ENCODE data around the gene NFATC1. TPM values are rescaled to one million over a fixed set of nuclear protein-coding genes. Genes with fewer than 3 reads are reported as not detected.

The NFATC1 gene
- total RNA-seq, 4 donors from 2014 or later = 5.3 to 19.1 (median 11.8) TPM

GRCh38 chr18:79553154-79553553, 157.4 kb downstream of the NFATC1 start:
- intact Hi-C loops (cut with DNase I; ENCODE audit: low total_unique reads) (no loop called here), in situ Hi-C loops (cut with MboI; ENCODE audit: low pct_ligation_motif_present in 1 of 4, low pct_unique_long_range_greater_than_20kb in 1 of 4, low sequenced_read_pairs in 3 of 4) (no loop called here)
- peaks cover under 1% of the 10 kb centered on the region for H3K27me3 ChIP-seq
- DNase-seq = no peak
- H3K36me3 ChIP-seq = no peaks in the 10 kb centered on the region
- H3K4me1 ChIP-seq = no peaks in the 10 kb centered on the region
- H3K9me3 ChIP-seq = no peaks in the 10 kb centered on the region
- 76% methylated on average over 23 of the region's 24 CpGs; no CpG with 5 or more reads in 1 of the 2 donors for WGBS, 2 donors (ENCODE audit: low coverage in 1 of 2)
- H3K27ac ChIP-seq = no peak overlapping the region
- TF ChIP-seq POLR2AphosphoS5 (IDR thresholded peaks at IDR 0.05) (no peak), CTCF (IDR thresholded peaks at IDR 0.05) (no peak)
- H3K4me3 ChIP-seq = no peak overlapping the region

DNA sequence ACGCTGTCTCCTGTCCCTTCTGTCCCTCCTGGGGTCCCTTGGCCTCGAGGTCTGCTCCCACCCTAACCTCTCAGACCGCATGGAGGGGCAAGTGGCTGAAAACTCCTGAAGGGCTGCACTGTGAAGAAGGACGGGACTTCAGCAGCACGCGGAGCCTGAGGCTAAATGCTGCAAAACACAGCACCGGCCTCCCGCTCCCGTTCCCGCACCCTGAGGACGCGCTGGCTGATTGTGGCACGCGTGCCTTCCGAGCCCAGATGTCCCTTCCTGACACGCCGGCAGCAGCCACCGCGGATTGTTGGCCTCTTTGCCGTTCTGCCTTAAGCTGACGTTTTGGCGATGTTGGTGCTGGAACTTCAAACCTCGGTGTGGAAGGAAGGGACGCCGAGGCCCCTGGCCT, 158.0 kb downstream of the NFATC1 start:
- Histone ChIP-seq H3K27me3 (no peaks in the 10 kb centered on the region), H3K36me3 (no peaks in the 10 kb centered on the region), H3K9me3 (no peaks in the 10 kb centered on the region), H3K4me3 (no peak overlapping the region), H3K4me1 (no peaks in the 10 kb centered on the region), H3K27ac (no peak overlapping the region)
- intact Hi-C loops (cut with DNase I; ENCODE audit: low total_unique reads) = no loop called here
- DNase-seq = no peak
- TF ChIP-seq POLR2A (IDR thresholded peaks at IDR 0.05) (no peak), POLR2AphosphoS5 (IDR thresholded peaks at IDR 0.05) (no peak), CTCF (IDR thresholded peaks at IDR 0.05) (no peak), EP300 (IDR thresholded peaks at IDR 0.05; ENCODE audit: low read depth) (no peak)
- in situ Hi-C loops (cut with MboI; ENCODE audit: low pct_ligation_motif_present in 1 of 4, low pct_unique_long_range_greater_than_20kb in 1 of 4, low sequenced_read_pairs in 3 of 4) = no loop called here
- 91 to 94% methylated on average over 10 to 25 of the region's 25 CpGs for WGBS, 2 donors (ENCODE audit: low coverage in 1 of 2)

GRCh38 chr18:79554321-79554720, 158.6 kb downstream of the NFATC1 start:
- no peak for TF ChIP-seq POLR2AphosphoS5 (IDR thresholded peaks at IDR 0.05)
- TF ChIP-seq EP300 (IDR thresholded peaks at IDR 0.05; ENCODE audit: low read depth) = no peak
- TF ChIP-seq POLR2A (IDR thresholded peaks at IDR 0.05) = no peak
- no peak for TF ChIP-seq CTCF (IDR thresholded peaks at IDR 0.05)
- no peak overlapping the region for H3K4me3 ChIP-seq
- in situ Hi-C loops (cut with MboI; ENCODE audit: low pct_ligation_motif_present in 1 of 4, low pct_unique_long_range_greater_than_20kb in 1 of 4, low sequenced_read_pairs in 3 of 4) = no loop called here
- H3K36me3 ChIP-seq = no peaks in the 10 kb centered on the region
- H3K27ac ChIP-seq = no peak overlapping the region
- no peaks in the 10 kb centered on the region for H3K9me3 ChIP-seq
- no peaks in the 10 kb centered on the region for H3K4me1 ChIP-seq
- DNase-seq = no peak
- 89% methylated on average over 13 of the region's 13 CpGs; no CpG with 5 or more reads in 1 of the 2 donors for WGBS, 2 donors (ENCODE audit: low coverage in 1 of 2)
- no peaks in the 10 kb centered on the region for H3K27me3 ChIP-seq
- intact Hi-C loops (cut with DNase I; ENCODE audit: low total_unique reads) = no loop called here

- H3K27ac ChIP-seq = no peak overlapping the region
- H3K4me3 ChIP-seq = no peak overlapping the region
- no peaks in the 10 kb centered on the region for H3K36me3 ChIP-seq
- no peak for DNase-seq
- 86% methylated on average over 25 of the region's 30 CpGs; no CpG with 5 or more reads in 1 of the 2 donors for WGBS, 2 donors (ENCODE audit: low coverage in 1 of 2)
- H3K4me1 ChIP-seq = no peaks in the 10 kb centered on the region
- H3K9me3 ChIP-seq = no peaks in the 10 kb centered on the region
- in situ Hi-C loops (cut with MboI; ENCODE audit: low pct_ligation_motif_present in 1 of 4, low pct_unique_long_range_greater_than_20kb in 1 of 4, low sequenced_read_pairs in 3 of 4) = no loop called here
- TF ChIP-seq EP300 (IDR thresholded peaks at IDR 0.05; ENCODE audit: low read depth) (no peak), POLR2A (IDR thresholded peaks at IDR 0.05) (no peak)
- intact Hi-C loops (cut with DNase I; ENCODE audit: low total_unique reads) = no loop called here
- no peaks in the 10 kb centered on the region for H3K27me3 ChIP-seq
Observed at GRCh38 chr18:79554945-79555645, 159.4 kb downstream of the NFATC1 start.

DNA sequence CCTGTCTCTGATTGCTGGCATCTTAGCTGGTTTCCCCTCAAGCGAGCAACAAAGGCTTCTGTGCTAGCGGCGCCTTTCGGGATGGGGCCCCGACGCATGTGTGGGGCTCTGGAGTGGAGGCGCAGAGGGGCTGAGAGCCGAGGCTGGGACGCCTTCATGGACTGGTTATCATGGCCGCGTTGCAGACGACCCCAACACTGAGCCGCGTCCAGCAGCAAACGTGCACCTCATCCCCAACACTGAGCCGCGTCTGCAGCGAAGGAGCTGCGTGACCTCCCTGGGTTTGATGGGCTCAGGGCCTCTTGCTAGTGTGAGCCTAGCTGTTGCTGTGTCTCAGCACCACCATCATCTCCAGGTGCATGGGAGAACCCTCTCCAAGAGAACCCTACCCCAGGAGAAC, 160.2 kb downstream of the NFATC1 start:
- intact Hi-C loops (cut with DNase I; ENCODE audit: low total_unique reads) (no loop called here), in situ Hi-C loops (cut with MboI; ENCODE audit: low pct_ligation_motif_present in 1 of 4, low pct_unique_long_range_greater_than_20kb in 1 of 4, low sequenced_read_pairs in 3 of 4) (no loop called here)
- WGBS, 2 donors (ENCODE audit: low coverage in 1 of 2) = 95% methylated on average over 19 of the region's 19 CpGs; no CpG with 5 or more reads in 1 of the 2 donors
- DNase-seq = no peak
- no peaks in the 10 kb centered on the region for H3K36me3 ChIP-seq
- H3K9me3 ChIP-seq = no peaks in the 10 kb centered on the region
- no peaks in the 10 kb centered on the region for H3K4me1 ChIP-seq
- TF ChIP-seq POLR2AphosphoS5 (IDR thresholded peaks at IDR 0.05) (no peak), POLR2A (IDR thresholded peaks at IDR 0.05) (no peak), CTCF (IDR thresholded peaks at IDR 0.05) (no peak), EP300 (IDR thresholded peaks at IDR 0.05; ENCODE audit: low read depth) (no peak)
- H3K4me3 ChIP-seq = no peak overlapping the region
- H3K27ac ChIP-seq = no peak overlapping the region
- no peaks in the 10 kb centered on the region for H3K27me3 ChIP-seq

All from transverse colon (tissue), 4 donors.